ENCODE results near the gene TMEM95.

The TMEM95 gene

GRCh38 chr17:7356072-7356549 is 1.2 kb downstream of the TMEM95 start (continued):
- TF ChIP-seq, protein P1, sequence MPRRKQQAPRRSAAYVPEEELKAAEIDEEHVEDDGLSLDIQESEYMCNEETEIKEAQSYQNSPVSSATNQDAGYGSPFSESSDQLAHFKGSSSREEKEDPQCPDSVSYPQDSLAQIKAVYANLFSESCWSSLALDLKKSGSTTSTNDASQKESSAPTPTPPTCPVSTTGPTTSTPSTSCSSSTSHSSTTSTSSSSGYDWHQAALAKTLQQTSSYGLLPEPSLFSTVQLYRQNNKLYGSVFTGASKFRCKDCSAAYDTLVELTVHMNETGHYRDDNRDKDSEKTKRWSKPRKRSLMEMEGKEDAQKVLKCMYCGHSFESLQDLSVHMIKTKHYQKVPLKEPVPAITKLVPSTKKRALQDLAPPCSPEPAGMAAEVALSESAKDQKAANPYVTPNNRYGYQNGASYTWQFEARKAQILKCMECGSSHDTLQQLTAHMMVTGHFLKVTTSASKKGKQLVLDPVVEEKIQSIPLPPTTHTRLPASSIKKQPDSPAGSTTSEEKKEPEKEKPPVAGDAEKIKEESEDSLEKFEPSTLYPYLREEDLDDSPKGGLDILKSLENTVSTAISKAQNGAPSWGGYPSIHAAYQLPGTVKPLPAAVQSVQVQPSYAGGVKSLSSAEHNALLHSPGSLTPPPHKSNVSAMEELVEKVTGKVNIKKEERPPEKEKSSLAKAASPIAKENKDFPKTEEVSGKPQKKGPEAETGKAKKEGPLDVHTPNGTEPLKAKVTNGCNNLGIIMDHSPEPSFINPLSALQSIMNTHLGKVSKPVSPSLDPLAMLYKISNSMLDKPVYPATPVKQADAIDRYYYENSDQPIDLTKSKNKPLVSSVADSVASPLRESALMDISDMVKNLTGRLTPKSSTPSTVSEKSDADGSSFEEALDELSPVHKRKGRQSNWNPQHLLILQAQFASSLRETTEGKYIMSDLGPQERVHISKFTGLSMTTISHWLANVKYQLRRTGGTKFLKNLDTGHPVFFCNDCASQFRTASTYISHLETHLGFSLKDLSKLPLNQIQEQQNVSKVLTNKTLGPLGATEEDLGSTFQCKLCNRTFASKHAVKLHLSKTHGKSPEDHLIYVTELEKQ (tag by site-specific recombination; IDR thresholded peaks at IDR 0.05; ENCODE audit: borderline replicate concordance): no peak
- TF ChIP-seq KLF7 (tag by site-specific recombination; IDR thresholded peaks at IDR 0.05; ENCODE audit: borderline replicate concordance) (no peak; the same call in 1 of the 2 replicates), ZBTB44 (tag by site-specific recombination; IDR thresholded peaks at IDR 0.05) (no peak; the same call in 1 of the 2 replicates), KLF8 (tag by site-specific recombination; IDR thresholded peaks at IDR 0.05) (peak; percentile 82), ZNF248 (tag by site-specific recombination; IDR thresholded peaks at IDR 0.05) (no peak), HIC1 (tag by site-specific recombination; IDR thresholded peaks at IDR 0.05) (no peak), ZNF23 (tag by site-specific recombination; IDR thresholded peaks at IDR 0.05; ENCODE audit: borderline replicate concordance) (no peak), ZNF560 (tag by site-specific recombination; IDR thresholded peaks at IDR 0.05; ENCODE audit: borderline replicate concordance) (no peak), YY1 (tag by site-specific recombination; IDR thresholded peaks at IDR 0.05) (no peak), GLIS2 (tag by site-specific recombination; IDR thresholded peaks at IDR 0.05) (peak; percentile 84), ELK4 (IDR thresholded peaks at IDR 0.05; ENCODE audit: borderline replicate concordance, low read depth, low read length) (no peak), ZFP37 (tag by site-specific recombination; IDR thresholded peaks at IDR 0.05) (0 out of 2 replicates have a peak, but pooled peaks have one; percentile 72), BCL11A (tag by site-specific recombination; IDR thresholded peaks at IDR 0.05; ENCODE audit: low read depth) (0 out of 2 replicates have a peak, but pooled peaks have one; percentile 18), ZNF335 (tag by site-specific recombination; conservative IDR thresholded peaks at IDR 0.05) (peak; percentile 82), ZNF677 (tag by site-specific recombination; IDR thresholded peaks at IDR 0.05) (no peak)
- TF ChIP-seq, protein P2, sequence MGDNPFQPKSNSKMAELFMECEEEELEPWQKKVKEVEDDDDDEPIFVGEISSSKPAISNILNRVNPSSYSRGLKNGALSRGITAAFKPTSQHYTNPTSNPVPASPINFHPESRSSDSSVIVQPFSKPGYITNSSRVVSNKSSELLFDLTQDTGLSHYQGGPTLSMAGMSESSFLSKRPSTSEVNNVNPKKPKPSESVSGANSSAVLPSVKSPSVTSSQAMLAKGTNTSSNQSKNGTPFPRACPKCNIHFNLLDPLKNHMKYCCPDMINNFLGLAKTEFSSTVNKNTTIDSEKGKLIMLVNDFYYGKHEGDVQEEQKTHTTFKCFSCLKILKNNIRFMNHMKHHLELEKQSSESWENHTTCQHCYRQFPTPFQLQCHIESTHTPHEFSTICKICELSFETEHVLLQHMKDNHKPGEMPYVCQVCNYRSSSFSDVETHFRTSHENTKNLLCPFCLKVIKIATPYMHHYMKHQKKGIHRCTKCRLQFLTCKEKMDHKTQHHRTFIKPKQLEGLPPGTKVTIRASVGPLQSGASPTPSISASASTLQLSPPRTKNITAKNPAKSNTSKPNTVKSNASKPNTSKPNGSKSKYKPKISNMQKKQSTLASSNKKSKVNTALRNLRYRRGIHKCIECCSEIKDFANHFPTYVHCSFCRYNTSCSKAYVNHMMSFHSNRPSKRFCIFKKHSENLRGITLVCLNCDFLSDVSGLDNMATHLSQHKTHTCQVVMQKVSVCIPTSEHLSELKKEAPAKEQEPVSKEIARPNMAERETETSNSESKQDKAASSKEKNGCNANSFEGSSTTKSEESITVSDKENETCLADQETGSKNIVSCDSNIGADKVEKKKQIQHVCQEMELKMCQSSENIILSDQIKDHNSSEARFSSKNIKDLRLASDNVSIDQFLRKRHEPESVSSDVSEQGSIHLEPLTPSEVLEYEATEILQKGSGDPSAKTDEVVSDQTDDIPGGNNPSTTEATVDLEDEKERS (tag by site-specific recombination; IDR thresholded peaks at IDR 0.05): 0 out of 2 replicates have a peak, but pooled peaks have one; percentile 20
- TF ChIP-seq, protein P3, sequence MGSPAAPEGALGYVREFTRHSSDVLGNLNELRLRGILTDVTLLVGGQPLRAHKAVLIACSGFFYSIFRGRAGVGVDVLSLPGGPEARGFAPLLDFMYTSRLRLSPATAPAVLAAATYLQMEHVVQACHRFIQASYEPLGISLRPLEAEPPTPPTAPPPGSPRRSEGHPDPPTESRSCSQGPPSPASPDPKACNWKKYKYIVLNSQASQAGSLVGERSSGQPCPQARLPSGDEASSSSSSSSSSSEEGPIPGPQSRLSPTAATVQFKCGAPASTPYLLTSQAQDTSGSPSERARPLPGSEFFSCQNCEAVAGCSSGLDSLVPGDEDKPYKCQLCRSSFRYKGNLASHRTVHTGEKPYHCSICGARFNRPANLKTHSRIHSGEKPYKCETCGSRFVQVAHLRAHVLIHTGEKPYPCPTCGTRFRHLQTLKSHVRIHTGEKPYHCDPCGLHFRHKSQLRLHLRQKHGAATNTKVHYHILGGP (tag by site-specific recombination; IDR thresholded peaks at IDR 0.05): no peak
- TF ChIP-seq, protein P4, sequence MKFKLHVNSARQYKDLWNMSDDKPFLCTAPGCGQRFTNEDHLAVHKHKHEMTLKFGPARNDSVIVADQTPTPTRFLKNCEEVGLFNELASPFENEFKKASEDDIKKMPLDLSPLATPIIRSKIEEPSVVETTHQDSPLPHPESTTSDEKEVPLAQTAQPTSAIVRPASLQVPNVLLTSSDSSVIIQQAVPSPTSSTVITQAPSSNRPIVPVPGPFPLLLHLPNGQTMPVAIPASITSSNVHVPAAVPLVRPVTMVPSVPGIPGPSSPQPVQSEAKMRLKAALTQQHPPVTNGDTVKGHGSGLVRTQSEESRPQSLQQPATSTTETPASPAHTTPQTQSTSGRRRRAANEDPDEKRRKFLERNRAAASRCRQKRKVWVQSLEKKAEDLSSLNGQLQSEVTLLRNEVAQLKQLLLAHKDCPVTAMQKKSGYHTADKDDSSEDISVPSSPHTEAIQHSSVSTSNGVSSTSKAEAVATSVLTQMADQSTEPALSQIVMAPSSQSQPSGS (tag by site-specific recombination; IDR thresholded peaks at IDR 0.05; ENCODE audit: low read depth): no peak
- TF ChIP-seq, protein P5, sequence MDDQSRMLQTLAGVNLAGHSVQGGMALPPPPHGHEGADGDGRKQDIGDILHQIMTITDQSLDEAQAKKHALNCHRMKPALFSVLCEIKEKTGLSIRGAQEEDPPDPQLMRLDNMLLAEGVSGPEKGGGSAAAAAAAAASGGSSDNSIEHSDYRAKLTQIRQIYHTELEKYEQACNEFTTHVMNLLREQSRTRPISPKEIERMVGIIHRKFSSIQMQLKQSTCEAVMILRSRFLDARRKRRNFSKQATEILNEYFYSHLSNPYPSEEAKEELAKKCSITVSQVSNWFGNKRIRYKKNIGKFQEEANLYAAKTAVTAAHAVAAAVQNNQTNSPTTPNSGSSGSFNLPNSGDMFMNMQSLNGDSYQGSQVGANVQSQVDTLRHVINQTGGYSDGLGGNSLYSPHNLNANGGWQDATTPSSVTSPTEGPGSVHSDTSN (CRISPR knock-in tag; IDR thresholded peaks at IDR 0.05): no peak
